ENCODE results near the gene MYPOP.

Gene MYPOP

DNA sequence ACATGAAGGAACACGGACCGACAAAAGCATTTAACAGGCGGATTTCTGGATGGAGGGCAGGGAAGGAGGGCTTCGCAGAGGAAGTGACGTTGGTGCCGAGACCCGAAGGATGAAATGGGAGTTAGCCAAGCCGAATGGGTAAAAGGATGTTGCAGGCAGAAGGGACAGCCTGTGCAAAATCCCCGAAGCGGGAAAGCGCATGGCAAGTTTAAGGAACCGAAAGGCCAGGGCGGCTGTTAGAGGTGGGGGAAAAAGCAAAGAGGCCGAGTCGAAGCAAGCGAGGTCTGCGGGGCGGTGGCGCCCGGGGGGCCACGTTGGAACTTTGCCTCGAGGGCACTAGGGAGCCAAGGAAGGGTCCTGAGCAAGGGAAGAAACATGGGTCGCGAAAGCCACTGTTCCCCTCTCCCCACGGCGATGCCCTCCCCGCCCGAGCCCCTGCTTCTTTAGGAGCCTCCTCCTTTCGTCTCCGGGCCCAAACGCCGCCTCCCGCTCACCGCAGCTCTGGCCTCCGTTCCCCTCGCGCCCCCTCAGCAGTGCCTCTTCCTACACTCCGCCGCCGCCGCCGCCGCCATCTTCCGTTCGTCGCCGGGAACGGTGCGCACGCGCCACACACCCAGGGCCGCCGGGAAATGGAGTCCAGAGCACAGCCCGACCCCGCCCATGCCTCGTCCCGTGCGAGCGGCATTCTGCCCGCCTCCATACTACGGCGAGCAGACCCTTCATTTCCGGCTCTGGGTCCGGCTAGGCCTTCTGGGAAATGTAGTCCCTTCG lies 39.7 kb downstream of the MYPOP start, which contains the start of gene SYMPK:
Gene SYMPK, minus strand, starts transcription at position 584 of the 771 bp plus-strand sequence. CDS start 8,652 bp downstream, outside the sequence.
- peak; percentile 97 for DNase-seq

DNA sequence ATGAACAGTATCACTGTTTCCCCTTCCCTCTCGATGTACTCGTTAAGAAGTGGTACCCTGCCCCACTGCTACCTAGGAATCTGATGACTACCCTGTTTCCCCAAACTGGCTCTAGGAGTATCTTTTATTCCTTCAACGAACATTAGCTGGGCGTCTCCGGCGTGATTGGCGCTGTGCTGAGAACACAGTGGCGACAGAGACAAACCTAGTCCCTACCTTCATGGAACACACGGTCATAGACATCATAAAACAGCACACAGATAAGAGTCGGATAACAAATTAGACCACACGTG lies 40.2 kb downstream of the MYPOP start:
- no peak for DNase-seq

DNA sequence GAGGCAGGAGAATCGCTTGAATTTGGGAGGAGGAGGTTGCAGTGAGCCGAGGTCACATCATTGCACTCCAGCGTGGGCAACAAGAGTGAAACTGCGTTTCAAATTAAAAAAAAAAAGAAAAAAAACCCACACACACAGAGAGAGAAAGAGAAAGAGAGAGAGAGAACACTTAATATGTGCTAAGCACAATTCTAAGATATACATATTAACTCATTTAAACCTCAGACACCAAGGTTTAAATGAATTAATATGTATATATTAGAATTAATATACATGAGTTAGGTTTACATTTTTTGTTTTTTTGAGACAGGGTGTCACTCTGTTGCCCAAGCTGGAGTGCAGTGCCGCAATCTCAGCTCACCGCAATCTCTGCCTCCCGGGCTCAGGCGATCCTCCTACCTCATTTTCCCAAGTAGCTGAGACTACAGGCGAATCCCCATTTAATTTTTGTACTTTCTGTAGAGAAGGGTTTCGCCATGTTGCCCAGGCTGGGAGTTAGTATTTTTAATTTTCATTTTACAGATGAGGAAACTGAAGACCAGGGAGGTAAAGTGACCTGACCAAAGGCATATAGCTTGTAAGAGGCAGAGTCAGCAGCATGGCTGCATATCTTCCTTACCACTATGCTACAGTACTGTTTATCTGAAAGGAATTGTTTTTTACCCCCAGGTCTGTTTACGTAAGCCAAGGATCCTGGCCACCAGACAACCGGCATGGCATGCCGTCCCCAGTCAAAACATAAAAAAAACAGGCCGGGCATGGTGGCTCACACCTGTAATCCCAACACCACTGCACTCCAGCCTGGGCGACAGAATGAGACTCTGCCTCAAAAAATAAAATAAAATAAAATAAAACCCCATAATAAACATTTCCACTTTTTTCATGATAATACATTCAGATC lies 41.8 kb downstream of the MYPOP start:
- DNase-seq, result no peak

DNA sequence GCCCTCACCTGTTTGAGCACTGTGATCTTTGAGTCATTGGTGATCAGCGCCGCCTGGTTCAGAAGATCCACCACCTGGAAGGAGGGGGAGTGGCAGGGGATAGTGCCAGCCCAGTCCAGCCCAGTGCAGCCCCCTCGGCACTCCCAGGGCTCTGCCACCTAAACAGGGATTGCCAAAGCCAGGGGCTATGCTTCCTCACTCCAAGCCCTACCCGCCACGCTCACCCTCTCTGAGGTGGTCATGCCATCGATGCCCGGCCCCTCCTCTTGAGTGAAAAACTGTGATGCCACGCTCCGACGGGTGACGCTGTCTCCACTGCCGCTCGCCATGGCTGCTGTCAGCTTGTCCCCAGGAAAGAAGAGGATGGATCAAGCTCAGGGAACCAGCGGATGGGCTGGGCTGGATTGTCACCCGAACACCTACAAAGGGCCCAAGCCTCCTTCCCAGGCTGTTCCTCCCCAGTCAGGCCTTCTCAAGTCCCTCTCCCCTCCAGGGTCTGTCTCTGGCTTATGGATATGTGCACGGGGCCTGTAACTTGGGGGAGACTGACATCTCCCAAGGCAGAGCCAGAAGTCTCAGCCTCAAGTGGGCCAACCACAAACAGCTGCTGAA lies 48.1 kb downstream of the MYPOP start:
- no peak for DNase-seq

DNA sequence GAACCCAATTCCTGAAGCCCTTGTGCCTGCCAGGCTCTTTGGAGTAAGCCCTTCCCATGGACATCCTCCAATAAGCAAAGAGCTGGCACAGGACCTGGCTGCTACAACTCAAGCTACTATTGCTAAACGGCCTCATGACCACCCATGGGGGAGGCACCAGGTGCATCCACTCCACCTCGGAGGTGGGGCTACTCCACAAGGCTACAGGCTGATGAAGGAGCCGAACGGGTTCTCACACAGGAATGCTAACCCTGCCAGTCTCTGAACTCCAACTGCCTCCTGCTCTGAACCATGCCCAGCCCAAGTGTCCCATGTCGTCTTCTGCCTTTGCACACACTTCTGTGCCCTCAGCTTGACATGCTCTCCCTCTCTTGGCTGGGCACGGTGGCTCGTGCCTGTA lies 49.4 kb downstream of the MYPOP start:
- no peak for DNase-seq

DNA sequence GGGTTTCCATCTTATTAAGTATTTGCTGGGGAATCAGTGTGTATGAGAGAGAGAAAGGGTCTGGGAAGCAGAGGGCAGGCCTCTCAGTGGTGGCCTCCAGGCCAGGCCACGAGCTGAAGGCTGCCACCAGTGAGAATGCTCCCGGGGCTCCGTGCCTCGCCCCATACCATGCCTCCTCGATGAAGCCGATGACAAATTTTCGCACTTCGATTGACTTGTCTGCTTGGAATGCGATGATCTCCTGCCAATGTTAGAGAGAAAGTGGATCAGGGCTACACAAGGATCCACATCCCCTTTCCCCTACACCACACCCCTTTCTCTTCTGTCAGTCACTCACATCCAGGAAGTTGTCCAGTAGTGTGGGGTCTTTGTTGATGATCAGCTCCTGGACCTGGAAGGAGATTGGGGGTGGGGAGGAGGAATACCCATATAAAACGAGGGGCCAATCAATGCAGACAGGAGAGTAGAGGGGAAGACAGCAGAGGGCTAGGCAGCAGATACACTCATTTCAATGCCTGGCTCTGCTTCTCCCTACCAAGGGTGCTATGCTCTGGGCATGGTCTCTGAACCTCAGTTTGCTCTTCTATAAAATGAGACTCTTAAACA lies 50.2 kb downstream of the MYPOP start:
- no peak for DNase-seq

DNA sequence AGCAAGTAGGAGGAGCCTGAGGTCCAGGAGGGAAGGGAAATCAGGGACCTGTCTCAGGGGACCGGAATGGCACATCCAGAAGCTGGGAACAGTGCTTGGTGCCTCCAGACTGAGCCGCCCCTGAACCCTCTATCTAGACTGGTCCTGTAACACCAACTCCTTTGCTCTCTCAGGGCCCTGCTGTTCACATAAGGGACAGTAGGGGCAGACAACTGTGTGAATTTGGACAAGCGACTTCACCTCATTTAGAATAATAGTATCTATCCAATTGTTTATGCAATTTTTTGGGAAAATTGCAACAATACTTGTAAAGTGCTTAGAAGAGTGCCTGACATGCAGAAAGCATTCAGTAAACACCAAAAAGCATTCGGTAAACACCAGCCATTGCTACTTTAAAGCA lies 53.5 kb downstream of the MYPOP start:
- no peak for DNase-seq

DNA sequence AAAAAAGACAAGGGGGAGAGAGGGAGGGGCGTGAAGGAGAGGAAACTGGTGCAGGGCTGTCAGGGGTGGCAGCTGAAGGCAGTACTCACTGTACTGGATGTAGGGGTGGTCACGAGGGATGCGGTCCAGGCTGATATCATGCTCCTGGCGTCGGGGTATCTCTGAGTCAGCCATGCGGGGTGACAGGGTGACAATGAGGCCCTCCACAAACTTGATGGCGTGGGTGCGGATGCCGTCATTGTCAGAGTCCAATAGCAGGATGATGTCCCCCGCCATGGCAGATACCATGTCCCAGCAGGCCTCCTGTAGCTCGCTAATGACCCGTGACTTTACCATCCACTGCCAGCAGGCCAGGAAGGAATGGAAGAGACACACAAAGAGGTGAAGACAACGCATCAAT lies 54.8 kb downstream of the MYPOP start:
- DNase-seq, result no peak

DNA sequence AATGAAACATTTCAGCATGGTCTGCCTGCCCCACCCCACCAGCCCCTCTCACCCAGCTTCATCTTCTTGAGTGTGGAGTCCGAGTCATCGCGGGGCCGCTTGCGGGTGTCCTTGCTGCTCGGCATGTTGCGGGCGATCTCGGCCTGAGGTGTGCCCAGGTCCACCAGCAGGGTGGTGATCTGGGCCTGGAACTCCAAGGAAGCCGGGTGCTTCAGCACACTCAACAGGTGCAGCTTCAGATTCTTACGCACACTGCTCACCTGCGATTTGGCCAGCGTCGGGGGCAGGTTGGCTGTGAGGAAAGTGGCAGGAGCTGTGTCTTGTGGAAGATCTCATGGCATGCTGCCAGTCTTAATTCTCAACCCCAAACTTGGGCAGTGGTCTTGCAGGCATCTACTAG lies 60.2 kb downstream of the MYPOP start:
- no peak for DNase-seq
